ENCODE data around the gene AKT1S1.

AKT1S1 gene

DNA sequence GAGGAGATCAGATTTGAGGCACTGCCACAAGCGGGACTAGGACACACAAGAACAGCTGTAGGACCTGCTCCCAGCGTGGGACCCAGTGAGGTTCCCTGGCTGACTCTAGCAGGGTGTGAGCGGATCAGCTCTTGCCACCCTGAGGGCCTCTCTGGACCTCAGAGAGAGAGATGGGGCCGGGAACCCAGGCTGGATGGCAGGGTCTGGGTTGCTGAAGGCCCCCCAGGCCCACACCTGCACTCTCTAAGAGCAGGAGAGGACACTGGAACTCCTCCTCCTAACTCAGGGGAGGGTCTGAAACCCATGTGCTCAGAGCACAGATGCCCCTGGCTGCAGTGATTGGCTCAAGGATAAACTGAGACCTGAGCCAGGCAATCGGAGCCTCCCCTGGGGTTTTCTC is 33.0 kb upstream of the AKT1S1 start:
- TF ChIP-seq, protein P1, sequence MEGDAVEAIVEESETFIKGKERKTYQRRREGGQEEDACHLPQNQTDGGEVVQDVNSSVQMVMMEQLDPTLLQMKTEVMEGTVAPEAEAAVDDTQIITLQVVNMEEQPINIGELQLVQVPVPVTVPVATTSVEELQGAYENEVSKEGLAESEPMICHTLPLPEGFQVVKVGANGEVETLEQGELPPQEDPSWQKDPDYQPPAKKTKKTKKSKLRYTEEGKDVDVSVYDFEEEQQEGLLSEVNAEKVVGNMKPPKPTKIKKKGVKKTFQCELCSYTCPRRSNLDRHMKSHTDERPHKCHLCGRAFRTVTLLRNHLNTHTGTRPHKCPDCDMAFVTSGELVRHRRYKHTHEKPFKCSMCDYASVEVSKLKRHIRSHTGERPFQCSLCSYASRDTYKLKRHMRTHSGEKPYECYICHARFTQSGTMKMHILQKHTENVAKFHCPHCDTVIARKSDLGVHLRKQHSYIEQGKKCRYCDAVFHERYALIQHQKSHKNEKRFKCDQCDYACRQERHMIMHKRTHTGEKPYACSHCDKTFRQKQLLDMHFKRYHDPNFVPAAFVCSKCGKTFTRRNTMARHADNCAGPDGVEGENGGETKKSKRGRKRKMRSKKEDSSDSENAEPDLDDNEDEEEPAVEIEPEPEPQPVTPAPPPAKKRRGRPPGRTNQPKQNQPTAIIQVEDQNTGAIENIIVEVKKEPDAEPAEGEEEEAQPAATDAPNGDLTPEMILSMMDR (IDR thresholded peaks at IDR 0.05), result no peak
- Histone ChIP-seq H3K36me3 (peaks cover 15 to 64% (median 40%) of the 10 kb centered on the region in 3 donors), H3K27me3 (no peaks in the 10 kb centered on the region), H3K9me3 (no peaks in the 10 kb centered on the region), H3K4me3 (no peak overlapping the region), H3K4me1 (peaks cover 0 to 19% (median 10%) of the 10 kb centered on the region in 4 donors), H3K27ac (no peak overlapping the region)
- no peak for DNase-seq
- intact Hi-C loops (cut with DNase I; ENCODE audit: low total_unique reads), result no loop called here

DNA sequence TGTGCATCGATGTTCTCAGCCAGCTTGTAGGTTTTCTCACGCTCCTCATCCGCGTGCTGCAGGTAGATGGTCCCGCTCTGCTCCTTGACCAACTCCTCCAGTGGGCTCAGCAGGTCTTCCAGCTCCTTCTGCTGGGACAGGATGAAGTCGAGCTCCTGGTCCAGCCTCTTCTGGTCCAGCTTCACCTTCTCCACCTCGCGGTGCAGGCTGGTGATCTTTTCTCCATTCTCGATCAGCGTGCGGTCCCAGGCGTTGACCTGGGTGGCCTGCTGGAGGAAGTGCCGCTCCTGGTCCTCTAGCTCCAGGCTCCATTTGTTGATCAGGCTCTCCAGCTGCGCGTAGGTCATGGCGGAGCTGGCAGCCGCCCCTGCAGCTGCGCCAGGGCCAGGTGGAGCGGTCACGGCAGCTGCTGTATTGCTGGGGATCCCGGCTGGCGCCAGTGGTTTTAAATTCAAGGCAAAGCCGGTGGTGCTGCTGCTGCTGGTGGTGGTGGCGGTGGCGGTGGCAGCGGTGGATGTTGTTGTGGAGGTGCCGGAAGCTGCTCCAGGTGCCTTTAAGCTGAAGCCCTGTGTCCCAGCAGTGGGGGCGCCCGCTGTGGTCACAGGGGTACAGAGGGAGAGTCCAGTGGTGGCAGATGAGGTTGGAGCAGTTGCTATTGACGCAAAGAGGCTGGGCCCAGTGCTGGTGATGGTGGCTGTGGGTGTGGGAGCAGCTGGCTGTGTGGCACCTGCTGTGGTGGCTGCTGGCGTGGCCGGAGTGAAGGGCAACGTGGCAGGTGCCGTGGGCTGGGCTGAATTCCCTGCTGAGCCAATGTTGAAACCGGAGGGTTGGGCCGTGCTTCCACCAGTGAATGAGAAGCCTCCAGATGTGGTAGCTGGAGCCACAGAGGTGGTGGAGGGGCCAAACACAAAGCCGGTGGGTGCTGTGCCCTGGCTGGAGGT is 31.6 kb upstream of the AKT1S1 start:
- peaks cover 14 to 52% (median 35%) of the 10 kb centered on the region in 3 donors for H3K36me3 ChIP-seq

DNA sequence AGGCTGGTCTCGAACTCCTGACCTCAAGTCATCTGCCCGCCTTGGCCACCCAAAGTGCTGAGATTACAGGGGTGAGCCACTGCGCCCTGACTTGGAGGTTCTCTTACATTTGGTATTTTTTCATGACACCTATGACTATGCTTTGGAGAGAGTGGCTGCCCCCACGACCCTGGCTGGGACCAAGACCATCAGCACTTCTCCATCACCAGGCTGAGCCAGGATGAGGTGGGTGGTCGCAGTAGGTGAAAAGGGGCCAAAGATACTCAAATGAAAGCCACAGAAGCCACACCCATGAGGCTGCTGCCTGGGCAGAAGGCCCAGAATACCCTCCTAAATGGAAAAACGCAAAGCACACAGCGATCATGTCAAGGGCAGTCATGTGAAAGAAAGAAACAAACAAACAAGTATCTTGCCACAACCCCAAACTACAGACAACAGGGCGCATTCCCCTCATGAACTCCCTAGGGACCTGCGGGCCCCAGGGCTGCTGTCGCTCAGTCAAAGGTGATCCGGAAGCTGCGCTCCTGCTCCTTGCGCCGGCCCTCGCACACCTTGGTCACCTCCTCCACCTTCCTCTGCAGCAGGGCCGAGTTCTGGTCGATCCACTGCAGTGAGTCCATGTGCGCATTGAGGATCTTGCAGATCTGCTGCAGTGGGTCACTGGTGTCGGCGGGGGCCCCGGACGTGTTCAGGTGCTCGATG is 30.7 kb upstream of the AKT1S1 start:
- no peak overlapping the region for H3K27ac ChIP-seq

More for the DNA sequence above, 31.6 kb upstream of the AKT1S1 start:
- H3K4me1 ChIP-seq, result peaks cover 0 to 19% (median 10%) of the 10 kb centered on the region in 4 donors
- no peak overlapping the region for H3K27ac ChIP-seq
- TF ChIP-seq, protein P1 (IDR thresholded peaks at IDR 0.05), result no peak
- no peak overlapping the region for H3K4me3 ChIP-seq
- DNase-seq, result no peak
- no peaks in the 10 kb centered on the region for H3K27me3 ChIP-seq
- intact Hi-C loops (cut with DNase I; ENCODE audit: low total_unique reads), result no loop called here
- no peaks in the 10 kb centered on the region for H3K9me3 ChIP-seq

DNA sequence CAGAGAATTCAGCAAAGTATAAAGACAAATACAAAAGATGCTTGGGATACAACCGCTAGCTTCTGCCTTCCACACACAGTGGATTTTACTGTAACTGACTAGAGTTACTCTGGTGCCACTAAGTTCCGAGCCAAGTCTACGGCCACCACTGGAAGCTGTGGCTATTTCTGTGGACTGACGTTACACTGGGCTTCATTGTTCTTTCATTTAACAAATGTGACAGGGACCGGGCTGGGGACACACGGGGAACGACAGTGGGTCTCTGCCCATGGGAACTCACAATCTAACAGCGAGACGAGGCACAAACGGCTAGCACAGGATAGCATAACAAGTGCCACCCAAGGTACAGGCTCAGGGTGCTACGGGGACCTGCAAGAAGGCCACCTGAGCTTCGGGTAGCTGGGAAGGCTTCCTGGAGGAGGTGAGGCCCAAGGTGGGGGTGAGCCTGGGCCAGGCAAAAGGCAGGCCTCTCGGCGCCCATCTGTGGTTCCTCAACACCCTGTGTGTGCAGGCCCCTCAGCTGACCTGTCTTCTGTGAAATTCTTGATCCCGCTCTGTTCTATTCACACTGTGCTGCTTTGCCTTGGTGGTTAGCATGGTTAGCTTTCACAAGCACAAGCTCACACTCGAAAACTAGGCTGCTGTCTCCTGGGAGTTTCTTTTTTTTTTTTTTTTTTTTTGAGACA is 29.9 kb upstream of the AKT1S1 start:
- no peak for DNase-seq
- H3K9me3 ChIP-seq, result no peaks in the 10 kb centered on the region
- no peak overlapping the region for H3K4me3 ChIP-seq
- peaks cover 14 to 41% (median 35%) of the 10 kb centered on the region in 3 donors for H3K36me3 ChIP-seq
- TF ChIP-seq, protein P1 (IDR thresholded peaks at IDR 0.05), result no peak
- H3K4me1 ChIP-seq, result peaks cover 0 to 15% (median 8%) of the 10 kb centered on the region in 4 donors
- no peaks in the 10 kb centered on the region for H3K27me3 ChIP-seq
- H3K27ac ChIP-seq, result no peak overlapping the region
- intact Hi-C loops (cut with DNase I; ENCODE audit: low total_unique reads), result no loop called here

More for the DNA sequence above, 30.7 kb upstream of the AKT1S1 start:
- Histone ChIP-seq H3K27me3 (no peaks in the 10 kb centered on the region), H3K9me3 (no peaks in the 10 kb centered on the region), H3K4me3 (no peak overlapping the region), H3K4me1 (peaks cover 0 to 19% (median 10%) of the 10 kb centered on the region in 4 donors), H3K36me3 (peaks cover 14 to 44% (median 35%) of the 10 kb centered on the region in 3 donors)
- DNase-seq, result no peak
- intact Hi-C loops (cut with DNase I; ENCODE audit: low total_unique reads), result no loop called here
- TF ChIP-seq, protein P1 (IDR thresholded peaks at IDR 0.05), result no peak

DNA sequence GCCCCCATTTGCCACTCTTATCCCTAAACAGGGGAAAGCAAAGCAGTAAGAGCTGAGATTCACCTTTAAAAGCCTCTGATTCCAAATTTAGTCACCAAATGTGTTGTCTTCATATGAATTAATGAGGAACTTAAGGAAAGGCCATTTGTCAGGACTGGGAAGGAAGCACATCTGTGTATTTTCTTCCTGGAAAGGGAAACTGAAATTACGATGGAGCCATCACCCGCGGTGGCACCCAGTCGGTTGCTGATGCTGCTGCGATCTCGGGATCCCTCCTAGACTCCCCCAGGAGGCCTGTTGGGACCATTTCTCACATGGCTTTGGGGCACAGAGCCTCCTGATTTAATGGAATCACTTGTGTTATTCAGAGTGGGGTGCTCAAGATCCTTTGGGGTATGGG is 27.0 kb upstream of the AKT1S1 start:
- no peaks in the 10 kb centered on the region for H3K27me3 ChIP-seq
- intact Hi-C loops (cut with DNase I; ENCODE audit: low total_unique reads), result no loop called here
- no peak overlapping the region for H3K27ac ChIP-seq
- TF ChIP-seq, protein P1 (IDR thresholded peaks at IDR 0.05), result no peak
- no peaks in the 10 kb centered on the region for H3K4me1 ChIP-seq
- no peaks in the 10 kb centered on the region for H3K9me3 ChIP-seq
- DNase-seq, result no peak
- no peak overlapping the region for H3K4me3 ChIP-seq
- peaks cover 14 to 36% (median 31%) of the 10 kb centered on the region in 3 donors for H3K36me3 ChIP-seq

All from tibial artery (tissue), 4 donors.